ENCODE measurements around the gene MINK1. TPM values are rescaled to one million over a fixed set of nuclear protein-coding genes. Genes with fewer than 3 reads are reported as not detected.

Gene MINK1
- total and polyA plus RNA-seq, 2 of the 13 experiments (the other 11 are each of a cell fraction or from before 2014, with no cell fraction given): 17.2 to 63.9 TPM

GRCh38 chr17:4788807-4789700 lies 44.1 kb upstream of the MINK1 start, which contains the start of gene GLTPD2 (continued):
- TF ChIP-seq FOXP4 (CRISPR knock-in tag; IDR thresholded peaks at IDR 0.05) (peak; percentile 75), TERF1 (CRISPR knock-in tag; IDR thresholded peaks at IDR 0.05) (no peak), ZNF431 (CRISPR knock-in tag; IDR thresholded peaks at IDR 0.05; ENCODE audit: borderline replicate concordance, low read depth) (0 out of 2 replicates have a peak, but pooled peaks have one; percentile 37), ZFP91 (CRISPR knock-in tag; IDR thresholded peaks at IDR 0.05; ENCODE audit: borderline replicate concordance) (no peak; the same call in 1 of the 2 replicates), ZNF737 (CRISPR knock-in tag; IDR thresholded peaks at IDR 0.05; ENCODE audit: borderline replicate concordance) (0 out of 2 replicates have a peak, but pooled peaks have one; percentile 16), KLF9 (CRISPR knock-in tag; IDR thresholded peaks at IDR 0.05; ENCODE audit: low read depth) (no peak), ZNF17 (CRISPR knock-in tag; IDR thresholded peaks at IDR 0.05) (peak; percentile 71; the same call in 1 of the 2 replicates), ZNF468 (CRISPR knock-in tag; IDR thresholded peaks at IDR 0.05) (0 out of 2 replicates have a peak, but pooled peaks have one; percentile 16), ZNF670 (CRISPR knock-in tag; IDR thresholded peaks at IDR 0.05; ENCODE audit: borderline replicate concordance) (peak; percentile 64; the same call in 1 of the 2 replicates), E2F1 (CRISPR knock-in tag; IDR thresholded peaks at IDR 0.05) (no peak; the same call in 1 of the 2 replicates), ZNF850 (CRISPR knock-in tag; conservative IDR thresholded peaks at IDR 0.05) (no peak), RAD51 (IDR thresholded peaks at IDR 0.05; ENCODE audit: borderline replicate concordance) (no peak), NR2F1 (CRISPR knock-in tag; IDR thresholded peaks at IDR 0.05) (peak; percentile 54 to 81), ETV5 (CRISPR knock-in tag; IDR thresholded peaks at IDR 0.05; ENCODE audit: borderline replicate concordance) (no peak; the same call in 1 of the 2 replicates), NR0B2 (CRISPR knock-in tag; IDR thresholded peaks at IDR 0.05) (no peak), TIGD3 (CRISPR knock-in tag; IDR thresholded peaks at IDR 0.05; ENCODE audit: borderline replicate concordance) (no peak; the same call in 1 of the 2 replicates), ZNF496 (CRISPR knock-in tag; IDR thresholded peaks at IDR 0.05; ENCODE audit: insufficient replicate concordance) (no peak), ZNF761 (CRISPR knock-in tag; conservative IDR thresholded peaks at IDR 0.05) (no peak), ZFYVE20 (CRISPR knock-in tag; IDR thresholded peaks at IDR 0.05; ENCODE audit: borderline replicate concordance, low read depth) (no peak)
